Mucosa of descending colon (tissue), 3 donors: ENCODE measurements around the gene BACH2. TPM values are rescaled to one million over a fixed set of nuclear protein-coding genes. Genes with fewer than 3 reads are reported as not detected.

ENCODE experiments used
- ATAC-seq: fragments of 200-7000 bp; cut with Tn5 transposase; one replicate; pipeline ENCODE4 v1.9.1; 2020; ENCODE audit warnings: mild to moderate bottlenecking, moderate library complexity
- DNase-seq, 3 donors: peaks; one replicate each; pipeline ENCODE4 v3.0.0-alpha.2; 2020
- H3K36me3 ChIP-seq: fragments of 200-600 bp; one replicate; pipeline ENCODE4 v1.8.0; 2021; ENCODE audit warnings: low read depth, mild to moderate bottlenecking
- H3K4me1 ChIP-seq: fragments of 200-600 bp; one replicate; pipeline ENCODE4 v1.8.0; 2021; ENCODE audit warnings: low read depth, mild to moderate bottlenecking
- H3K4me3 ChIP-seq: fragments of 200-600 bp; one replicate; pipeline ENCODE4 v1.8.0; 2021; ENCODE audit warnings: mild to moderate bottlenecking
- H3K9me3 ChIP-seq: fragments of 200-600 bp; one replicate; pipeline ENCODE4 v1.8.0; 2021; ENCODE audit warnings: mild to moderate bottlenecking
- CTCF ChIP-seq: fragments of 200-600 bp; IDR thresholded peaks from one replicate; pipeline ENCODE4 v1.8.0; 2022; ENCODE audit warnings: antibody characterized with exemption, mild to moderate bottlenecking
- intact Hi-C, 2 donors: fragments of 100-400 bp; cut with DNase I in 1 of 2; cut with micrococcal nuclease in 1 of 2; formaldehyde crosslinking; loops; one replicate each; pipeline versions ENCODE4 v1.11.0 to v1.11.1; 2022; cut with DNase I, micrococcal nuclease
- total RNA-seq, 3 donors: library from RNA; stranded (reverse); fragmentation: NEBNext Ultra II Directional in 2 of 3; extraction: Animal tissue kit (Norgen Biotek cat#: 25700) in 2 of 3; gene quantifications; one replicate each; pipeline versions ENCODE4 v1.2.1 to v1.2.4, GENCODE V29; 2021 to 2023
- donor health status: DM: no; HTN: no; CAD: no; lungs with moderate emphysema.
- donor health status: DM: no; HTN: no; CAD: no.
- donor health status: DM: no; HTN: yes; CAD: no.

BACH2 gene
- total RNA-seq, 3 donors from 2014 or later, result 0.96 to 1.6 (median 1.2) TPM

GRCh38 chr6:89956182-89956581 lies 340.5 kb downstream of the BACH2 start:
- no peaks in the 10 kb centered on the region for H3K4me1 ChIP-seq
- ATAC-seq (no peak), DNase-seq (no peak)
- H3K36me3 ChIP-seq, result no peaks in the 10 kb centered on the region
- intact Hi-C loops, result no loop called here
- no peak for TF ChIP-seq CTCF
- H3K4me3 ChIP-seq, result no peak overlapping the region
- H3K9me3 ChIP-seq, result no peaks in the 10 kb centered on the region

GRCh38 chr6:89955364-89955763 lies 341.3 kb downstream of the BACH2 start:
- intact Hi-C loops, result no loop called here

GRCh38 chr6:89954721-89955148 lies 341.9 kb downstream of the BACH2 start:
- TF ChIP-seq CTCF, result no peak
- no peaks in the 10 kb centered on the region for H3K9me3 ChIP-seq
- H3K4me1 ChIP-seq, result no peaks in the 10 kb centered on the region
- H3K4me3 ChIP-seq, result no peak overlapping the region
- no peak for ATAC-seq
- DNase-seq, result no peak
- no peaks in the 10 kb centered on the region for H3K36me3 ChIP-seq
- intact Hi-C loops, result no loop called here

More at GRCh38 chr6:89955364-89955763, 341.3 kb downstream of the BACH2 start:
- ATAC-seq (no peak), DNase-seq (no peak)
- no peaks in the 10 kb centered on the region for H3K36me3 ChIP-seq
- no peaks in the 10 kb centered on the region for H3K9me3 ChIP-seq
- no peaks in the 10 kb centered on the region for H3K4me1 ChIP-seq
- no peak overlapping the region for H3K4me3 ChIP-seq
- no peak for TF ChIP-seq CTCF

GRCh38 chr6:89952686-89953085 lies 344.0 kb downstream of the BACH2 start:
- intact Hi-C loops, result no loop called here
- no peak for TF ChIP-seq CTCF
- DNase-seq (peak in 1 of 3 donors; percentile 36), ATAC-seq (peak; percentile 86)
- no peaks in the 10 kb centered on the region for H3K36me3 ChIP-seq
- no peak overlapping the region for H3K4me3 ChIP-seq
- H3K4me1 ChIP-seq, result no peaks in the 10 kb centered on the region
- H3K9me3 ChIP-seq, result no peaks in the 10 kb centered on the region

GRCh38 chr6:89952105-89952671 lies 344.5 kb downstream of the BACH2 start:
- no peaks in the 10 kb centered on the region for H3K36me3 ChIP-seq

More at GRCh38 chr6:89952105-89952671, 344.5 kb downstream of the BACH2 start:
- no peak for TF ChIP-seq CTCF
- DNase-seq (no peak), ATAC-seq (no peak)
- Histone ChIP-seq H3K4me3 (no peak overlapping the region), H3K9me3 (no peaks in the 10 kb centered on the region), H3K4me1 (no peaks in the 10 kb centered on the region)
- intact Hi-C loops, result no loop called here
